OCI-LY1 (cell line): ENCODE results near the gene EML1.
A peak's percentile ranks its signal among the peaks of the same experiment; 100 is the strongest.

Source experiments
- H2AFZ ChIP-seq: fragments of 200-600 bp; sonication (generic), shearing (Covaris generic); 2 replicates; pipeline ENCODE4 v1.6.0; 2014; ENCODE audit warnings: antibody characterized with exemption, mild to moderate bottlenecking, low read length
- H3F3A ChIP-seq: fragments of 200-600 bp; sonication (generic), shearing (Covaris generic); 2 replicates; pipeline ENCODE4 v1.6.0; 2014; ENCODE audit warnings: mild to moderate bottlenecking, antibody characterized with exemption, low read length, moderate library complexity; ENCODE audit not compliant: insufficient read depth
- H3K27ac ChIP-seq: fragments of 200-600 bp; sonication (generic); 2 replicates; pipeline ENCODE4 v1.5.1; 2014; ENCODE audit warnings: low read length, mixed run types, mild to moderate bottlenecking, low read depth; ENCODE audit not compliant: poor library complexity, severe bottlenecking
- H3K27me3 ChIP-seq: fragments of 200-600 bp; sonication (generic); 2 replicates; pipeline ENCODE4 v1.6.0; 2014; ENCODE audit warnings: antibody characterized with exemption, mild to moderate bottlenecking, low read length, moderate library complexity; ENCODE audit not compliant: insufficient read depth
- H3K36me3 ChIP-seq: fragments of 200-600 bp; sonication (generic); 2 replicates; pipeline ENCODE4 v1.6.1; 2014; ENCODE audit warnings: mild to moderate bottlenecking, antibody characterized with exemption, low read length, moderate library complexity, mixed read lengths; ENCODE audit not compliant: insufficient read depth
- H3K4me1 ChIP-seq: fragments of 200-600 bp; sonication (generic); 2 replicates; pipeline ENCODE4 v1.5.1; 2014; ENCODE audit warnings: mild to moderate bottlenecking, low read length, moderate library complexity; ENCODE audit not compliant: insufficient read depth, severe bottlenecking
- H3K4me2 ChIP-seq: fragments of 200-600 bp; sonication (generic), shearing (Covaris generic); 2 replicates; pipeline ENCODE4 v1.6.1; 2014; ENCODE audit warnings: low read length
- H3K4me3 ChIP-seq: fragments of 200-600 bp; sonication (generic); 2 replicates; pipeline ENCODE4 v1.5.1; 2014; ENCODE audit warnings: low read length, low read depth, mild to moderate bottlenecking, mixed read lengths; ENCODE audit not compliant: poor library complexity, severe bottlenecking
- H3K79me2 ChIP-seq: fragments of 200-600 bp; shearing (Covaris generic); 2 replicates; pipeline ENCODE4 v1.6.1; 2016; ENCODE audit warnings: mixed run types, low read length, mixed read lengths; ENCODE audit not compliant: insufficient read depth
- H3K9ac ChIP-seq: fragments of 200-600 bp; sonication (generic), shearing (Covaris generic); 2 replicates; pipeline ENCODE4 v1.6.1; 2014; ENCODE audit warnings: mild to moderate bottlenecking, low read length, mixed read lengths
- H3K9me2 ChIP-seq: fragments of 200-600 bp; sonication (generic), shearing (Covaris generic); 2 replicates; pipeline ENCODE4 v1.6.1; 2014; ENCODE audit warnings: low read depth, mild to moderate bottlenecking, low read length, mixed read lengths
- H3K9me3 ChIP-seq: fragments of 200-600 bp; shearing (Covaris generic); 2 replicates; pipeline ENCODE4 v1.6.1; 2014; ENCODE audit warnings: low read length, mixed read lengths
- H4K20me1 ChIP-seq: fragments of 200-600 bp; sonication (generic), shearing (Covaris generic); 2 replicates; pipeline ENCODE4 v1.6.0; 2016; ENCODE audit warnings: mild to moderate bottlenecking, low read length; ENCODE audit not compliant: insufficient read depth
- CTCF ChIP-seq: fragments of 200-600 bp; sonication (generic), shearing (Covaris generic); IDR thresholded peaks from 2 replicates; pipeline ENCODE4 v1.5.1; 2017; ENCODE audit warnings: mild to moderate bottlenecking, antibody characterized with exemption, low read length, moderate library complexity, mixed read lengths
- EZH2 ChIP-seq: fragments of 200-600 bp; sonication (generic), shearing (Covaris generic); IDR thresholded peaks from 2 replicates; pipeline ENCODE4 v1.8.0; 2017; ENCODE audit warnings: borderline replicate concordance, mixed run types, mild to moderate bottlenecking, antibody characterized with exemption, low read length, moderate library complexity, mixed read lengths

The EML1 gene

GRCh38 chr14:99892406-99892805, 99.2 kb downstream of the EML1 start:
- no peaks in the 10 kb centered on the region for H3K79me2 ChIP-seq
- no peaks in the 10 kb centered on the region for H3K27me3 ChIP-seq
- H3K36me3 ChIP-seq = no peaks in the 10 kb centered on the region
- no peak overlapping the region for H3K4me3 ChIP-seq
- H3K4me1 ChIP-seq = no peaks in the 10 kb centered on the region
- H2AFZ ChIP-seq = no peak overlapping the region
- H3F3A ChIP-seq = no peaks in the 10 kb centered on the region
- H3K27ac ChIP-seq = no peak overlapping the region
- no peaks in the 10 kb centered on the region for H3K9me3 ChIP-seq
- H4K20me1 ChIP-seq = no peaks in the 10 kb centered on the region
- no peaks in the 10 kb centered on the region for H3K9me2 ChIP-seq
- TF ChIP-seq EZH2 = no peak
- TF ChIP-seq CTCF = no peak
- no peak overlapping the region for H3K9ac ChIP-seq
- H3K4me2 ChIP-seq = no peak overlapping the region

- Histone ChIP-seq H3K36me3 (no peaks in the 10 kb centered on the region), H3K4me1 (no peaks in the 10 kb centered on the region), H3K27me3 (no peaks in the 10 kb centered on the region), H3K4me2 (no peak overlapping the region), H3K4me3 (no peak overlapping the region), H4K20me1 (no peaks in the 10 kb centered on the region), H3K9ac (no peak overlapping the region), H3K9me2 (no peaks in the 10 kb centered on the region), H2AFZ (no peak overlapping the region), H3K9me3 (no peaks in the 10 kb centered on the region), H3K79me2 (no peaks in the 10 kb centered on the region), H3F3A (no peaks in the 10 kb centered on the region), H3K27ac (no peak overlapping the region)
- no peak for TF ChIP-seq EZH2
- TF ChIP-seq CTCF = no peak
Measured at GRCh38 chr14:99896361-99896760, 103.1 kb downstream of the EML1 start.

- H3K79me2 ChIP-seq = no peaks in the 10 kb centered on the region
- H3K4me1 ChIP-seq = no peaks in the 10 kb centered on the region
- no peaks in the 10 kb centered on the region for H3K36me3 ChIP-seq
- no peak overlapping the region for H3K4me2 ChIP-seq
- H3K27me3 ChIP-seq = no peaks in the 10 kb centered on the region
- H3K9me3 ChIP-seq = 0 out of 2 replicates have a peak, but pooled peaks cover 5% of the 10 kb centered on the region
- no peak overlapping the region for H3K9ac ChIP-seq
- no peak overlapping the region for H3K4me3 ChIP-seq
- no peak overlapping the region for H3K27ac ChIP-seq
- H4K20me1 ChIP-seq = no peaks in the 10 kb centered on the region
- H2AFZ ChIP-seq = no peak overlapping the region
- TF ChIP-seq EZH2 (no peak), CTCF (peak; percentile 50)
- H3F3A ChIP-seq = no peaks in the 10 kb centered on the region
- H3K9me2 ChIP-seq = no peaks in the 10 kb centered on the region
Measured at GRCh38 chr14:99899578-99900178, 106.5 kb downstream of the EML1 start.
